ENCODE measurements around the gene OR2D2. TPM values are rescaled to one million over a fixed set of nuclear protein-coding genes. Genes with fewer than 3 reads are reported as not detected.

OR2D2 gene
- total RNA-seq, 2 donors from 2014 or later, result not detected

Other genes with a start within 250 kb of the OR2D2 start
- gene DCHS1, start 236.7 kb downstream of the OR2D2 start, total RNA-seq, result 10 to 100 TPM; 28.9 to 42.3 TPM
- 10 to 100 TPM; 25.6 to 28.2 TPM for gene MRPL17, start 209.2 kb downstream of the OR2D2 start, total RNA-seq
- under 1 TPM in 1 of 2 donors, not detected in 1; 0.10 TPM for gene OR2AG2, start 120.5 kb downstream of the OR2D2 start, total RNA-seq
- gene OR2AG1, start 109.5 kb downstream of the OR2D2 start, total RNA-seq, result not detected
- gene OR6A2, start 92.8 kb downstream of the OR2D2 start, total RNA-seq, result under 1 TPM in 1 of 2 donors, not detected in 1; 0.33 TPM
- not detected for gene OR10A5, start 46.8 kb downstream of the OR2D2 start, total RNA-seq
- gene OR10A2, start 29.4 kb downstream of the OR2D2 start, total RNA-seq, result not detected
- not detected for gene OR10A4, start 15.9 kb downstream of the OR2D2 start, total RNA-seq
- not detected for gene OR2D3, start 28.5 kb upstream of the OR2D2 start, total RNA-seq
- 1 to 10 TPM; 1.3 to 1.5 TPM for gene ZNF215, start 33.9 kb upstream of the OR2D2 start, total RNA-seq
- gene ZNF214, start 127.8 kb upstream of the OR2D2 start, total RNA-seq, result 1 to 10 TPM; 1.0 to 1.8 TPM
- gene NLRP14, start 128.0 kb upstream of the OR2D2 start, total RNA-seq, result not detected
- not detected for gene RBMXL2, start 196.5 kb upstream of the OR2D2 start, total RNA-seq

Measured in posterior vena cava (tissue), 2 donors.